ENCODE results near the gene IL17REL. TPM values are rescaled to one million over a fixed set of nuclear protein-coding genes. Genes with fewer than 3 reads are reported as not detected.
A peak's percentile ranks its signal among the peaks of the same experiment; 100 is the strongest.
"Not testable (repeated sequence)": the region's sequence is repeated elsewhere in the genome, so short reads cannot be mapped to it uniquely, and the experiment has no call there.

The IL17REL gene
- total RNA-seq, 6 donors from 2014 or later: 0.06 TPM; not detected in 5

- no peaks in the 10 kb centered on the region for H3K36me3 ChIP-seq
- H3K9me3 ChIP-seq: no peaks in the 10 kb centered on the region
- DNase-seq (peak in 1 of 2 donors; percentile 73), ATAC-seq (ENCODE audit: low FRiP score in 2 of 2) (no peak)
- peaks cover 16 to 49% (median 30%) of the 10 kb centered on the region in 4 donors for H3K4me1 ChIP-seq
- peak overlapping the region in 3 of 4 donors; percentile 43 to 49 (median 46) for H3K4me3 ChIP-seq
- no peaks in the 10 kb centered on the region for H3K27me3 ChIP-seq
- peak overlapping the region; percentile 80 to 99 (median 91) for H3K27ac ChIP-seq
- TF ChIP-seq CTCF (IDR thresholded peaks at IDR 0.05) (no peak), POLR2AphosphoS5 (IDR thresholded peaks at IDR 0.05) (no peak), POLR2A (IDR thresholded peaks at IDR 0.05) (no peak), EP300 (IDR thresholded peaks at IDR 0.05) (no peak)
- WGBS, 2 donors: 69% methylated on average over 6 of the region's 6 CpGs; no CpG with 5 or more reads in 1 of the 2 donors
Observed at GRCh38 chr22:49947296-49947622, 65.3 kb downstream of the IL17REL start.

DNA sequence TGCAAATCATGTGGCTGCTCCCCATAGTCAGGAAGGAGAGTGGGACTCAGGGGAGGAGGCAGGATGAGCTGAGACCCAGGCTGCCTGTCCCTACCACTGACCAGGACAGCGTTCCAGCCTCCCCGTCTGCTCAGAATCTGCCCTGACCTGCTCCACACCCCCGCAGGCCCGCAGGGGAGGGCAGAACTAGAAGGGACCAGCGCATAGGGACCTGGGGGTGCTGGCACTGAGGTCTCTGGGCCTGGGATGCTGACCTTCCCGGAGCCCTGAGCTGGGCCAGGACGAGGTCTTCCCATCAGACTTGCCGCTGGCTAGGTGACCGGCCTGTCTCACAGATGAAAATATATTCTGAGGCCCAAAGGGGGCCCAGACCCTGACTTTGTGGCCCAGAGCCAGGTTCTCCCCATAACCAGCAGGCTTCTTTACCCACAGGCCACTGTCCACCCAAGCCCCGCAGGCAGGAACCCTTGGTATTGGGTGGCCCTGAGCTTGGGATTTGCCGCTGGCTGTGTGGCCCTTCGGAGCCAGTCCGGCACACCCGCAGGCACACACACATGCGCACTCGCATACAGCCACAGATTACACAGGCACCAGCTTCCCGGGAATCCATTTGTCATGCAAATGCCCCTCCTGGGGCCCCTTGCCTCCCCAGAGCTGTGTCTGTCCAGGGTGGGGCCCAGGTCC, 65.8 kb downstream of the IL17REL start:
- Histone ChIP-seq H3K4me1 (peaks cover 11 to 44% (median 25%) of the 10 kb centered on the region in 4 donors), H3K27ac (peak overlapping the region; percentile 80 to 99 (median 91)), H3K4me3 (peak overlapping the region in 3 of 4 donors; percentile 43 to 49 (median 46)), H3K36me3 (no peaks in the 10 kb centered on the region), H3K27me3 (no peaks in the 10 kb centered on the region), H3K9me3 (no peaks in the 10 kb centered on the region)
- no peak for TF ChIP-seq POLR2AphosphoS5 (IDR thresholded peaks at IDR 0.05)
- no peak for TF ChIP-seq EP300 (IDR thresholded peaks at IDR 0.05)
- peak in 1 of 4 donors; percentile 49 for TF ChIP-seq POLR2A (IDR thresholded peaks at IDR 0.05)
- DNase-seq: peak in 1 of 2 donors; percentile 45
- no peak for ATAC-seq (ENCODE audit: low FRiP score in 2 of 2)
- 72 to 90% methylated on average over 4 to 14 of the region's 17 CpGs for WGBS, 2 donors

DNA sequence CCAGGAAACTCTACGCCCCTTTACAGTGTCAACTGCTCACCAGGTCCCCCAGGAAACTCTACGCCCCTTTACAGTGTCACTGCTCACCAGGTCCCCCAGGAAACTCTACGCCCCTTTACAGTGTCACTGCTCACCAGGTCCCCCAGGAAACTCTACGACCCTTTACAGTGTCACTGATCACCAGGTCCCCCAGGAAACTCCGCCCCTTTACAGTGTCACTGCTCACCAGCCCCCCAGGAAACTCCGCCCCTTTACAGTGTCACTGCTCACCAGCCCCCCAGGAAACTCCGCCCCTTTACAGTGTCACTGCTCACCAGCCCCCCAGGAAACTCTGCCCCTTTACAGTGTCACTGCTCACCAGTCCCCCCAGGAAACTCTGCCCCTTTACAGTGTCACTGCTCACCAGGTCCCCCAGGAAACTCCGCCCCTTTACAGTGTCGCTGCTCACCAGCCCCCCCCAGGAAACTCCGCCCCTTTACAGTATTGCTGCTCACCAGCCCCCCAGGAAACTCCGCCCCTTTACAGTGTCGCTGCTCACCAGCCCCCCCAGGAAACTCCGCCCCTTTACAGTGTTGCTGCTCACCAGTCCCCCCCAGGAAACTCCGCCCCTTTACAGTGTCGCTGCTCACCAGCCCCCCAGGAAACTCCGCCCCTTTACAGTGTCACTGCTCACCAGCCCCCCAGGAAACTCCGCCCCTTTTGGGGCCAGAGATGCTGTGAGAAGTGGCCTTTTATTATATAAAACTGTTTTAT, 67.3 kb downstream of the IL17REL start:
- H3K4me3 ChIP-seq; H3K9me3 ChIP-seq; ATAC-seq (ENCODE audit: low FRiP score in 2 of 2); H3K27me3 ChIP-seq; H3K36me3 ChIP-seq; DNase-seq: not testable (repeated sequence)
- H3K4me1 ChIP-seq: peaks cover 6 to 32% (median 15%) of the 10 kb centered on the region in 4 donors
- 75 to 87% methylated on average over 5 to 17 of the region's 17 CpGs for WGBS, 2 donors
- H3K27ac ChIP-seq: peak overlapping the region in 3 of 4 donors; percentile 1 to 79 (median 18)

Small RNA genes within 50 kb of the gene (small RNA-seq; reads per million reads assigned to genes)
- gene MIR6821: 0 to 0.59 (median 0.30) reads per million in 4 donors

Other genes starting within 250 kb of the IL17REL start
- gene BRD1, start 184.9 kb downstream of the IL17REL start, total RNA-seq: 100 to 1,000 TPM in 1 of 6 donors, 10 to 100 TPM in 5; 38.9 to 141 (median 43.0) TPM
- gene ZBED4, start 158.9 kb downstream of the IL17REL start, total RNA-seq: 10 to 100 TPM; 10.8 to 19.9 (median 15.5) TPM
- gene ALG12, start 94.3 kb downstream of the IL17REL start, total RNA-seq: 10 to 100 TPM; 14.2 to 32.5 (median 22.3) TPM
- gene CRELD2, start 94.1 kb downstream of the IL17REL start, total RNA-seq: 10 to 100 TPM; 31.2 to 72.6 (median 46.9) TPM
- 100 to 1,000 TPM; 131 to 246 (median 156) TPM for gene PIM3, start 52.0 kb downstream of the IL17REL start, total RNA-seq
- not detected for gene TTLL8, start 45.5 kb upstream of the IL17REL start, total RNA-seq
- gene MLC1, start 72.7 kb upstream of the IL17REL start, total RNA-seq: 1 to 10 TPM in 4 of 6 donors, under 1 TPM in 2; 0.78 to 3.1 (median 1.2) TPM
- gene MOV10L1, start 77.2 kb upstream of the IL17REL start, total RNA-seq: 1 to 10 TPM in 3 of 6 donors, under 1 TPM in 2, not detected in 1; 0.47 to 3.1 (median 1.8) TPM
- gene PANX2, start 158.0 kb upstream of the IL17REL start, total RNA-seq: 10 to 100 TPM in 3 of 6 donors, 1 to 10 TPM in 3; 1.9 to 16.8 (median 7.1) TPM
- 10 to 100 TPM; 32.9 to 88.0 (median 56.3) TPM for gene TRABD, start 173.1 kb upstream of the IL17REL start, total RNA-seq
- gene SELENOO, start 188.2 kb upstream of the IL17REL start, total RNA-seq: 100 to 1,000 TPM in 1 of 6 donors, 10 to 100 TPM in 5; 23.1 to 102 (median 28.9) TPM
- gene TUBGCP6, start 232.3 kb upstream of the IL17REL start, total RNA-seq: 100 to 1,000 TPM in 2 of 6 donors, 10 to 100 TPM in 4; 43.2 to 216 (median 52.4) TPM
- 100 to 1,000 TPM in 1 of 6 donors, 10 to 100 TPM in 5; 33.0 to 202 (median 53.1) TPM for gene HDAC10, start 238.5 kb upstream of the IL17REL start, total RNA-seq
- gene MAPK12, start 248.9 kb upstream of the IL17REL start, total RNA-seq: 10 to 100 TPM in 3 of 6 donors, 1 to 10 TPM in 3; 3.1 to 19.2 (median 10.1) TPM